ENCODE data around the gene UXT. TPM values are rescaled to one million over a fixed set of nuclear protein-coding genes. Genes with fewer than 3 reads are reported as not detected.

Gene UXT
- total and polyA plus RNA-seq, 8 donors: 2.9 to 320 (median 90.0) TPM

GRCh38 chrX:47704736-47705135 is 45.8 kb upstream of the UXT start:
- no peak for DNase-seq
- Histone ChIP-seq H3K4me1 (no peaks in the 10 kb centered on the region), H3K36me3 (no peaks in the 10 kb centered on the region), H3K27me3 (no peaks in the 10 kb centered on the region), H3K27ac (no peak overlapping the region), H3K4me3 (no peak overlapping the region), H3K9me3 (no peaks in the 10 kb centered on the region)
- TF ChIP-seq EP300 (IDR thresholded peaks at IDR 0.05): no peak
- TF ChIP-seq POLR2AphosphoS5 (IDR thresholded peaks at IDR 0.05): no peak
- TF ChIP-seq POLR2A (IDR thresholded peaks at IDR 0.05): no peak
- no peak for TF ChIP-seq CTCF (IDR thresholded peaks at IDR 0.05)
- WGBS, 5 donors: 55 to 81% (median 73%) methylated on average over 5 of the region's 5 CpGs
- intact Hi-C loops (cut with DNase I; ENCODE audit: low total_unique reads): no loop called here

- no peaks in the 10 kb centered on the region for H3K27me3 ChIP-seq
- H3K4me3 ChIP-seq: no peak overlapping the region
- no peaks in the 10 kb centered on the region for H3K4me1 ChIP-seq
- H3K27ac ChIP-seq: no peak overlapping the region
- DNase-seq: no peak
- intact Hi-C loops (cut with DNase I; ENCODE audit: low total_unique reads): no loop called here
- H3K9me3 ChIP-seq: peaks cover 0 to 7% (median 3%) of the 10 kb centered on the region in 4 donors
- 36 to 50% (median 47%) methylated on average over 1 of the region's 1 CpG for WGBS, 5 donors
- no peaks in the 10 kb centered on the region for H3K36me3 ChIP-seq
- TF ChIP-seq EP300 (IDR thresholded peaks at IDR 0.05): no peak
- TF ChIP-seq POLR2AphosphoS5 (IDR thresholded peaks at IDR 0.05): no peak
- no peak for TF ChIP-seq POLR2A (IDR thresholded peaks at IDR 0.05)
- TF ChIP-seq CTCF (IDR thresholded peaks at IDR 0.05): no peak
Measured at GRCh38 chrX:47697181-47697580, 38.2 kb upstream of the UXT start.

- no peak for DNase-seq
- H3K36me3 ChIP-seq: no peaks in the 10 kb centered on the region
- no peak overlapping the region for H3K27ac ChIP-seq
- intact Hi-C loops (cut with DNase I; ENCODE audit: low total_unique reads): no loop called here
- H3K9me3 ChIP-seq: no peaks in the 10 kb centered on the region
- H3K27me3 ChIP-seq: peaks cover 0 to 8% (median 0%) of the 10 kb centered on the region in 3 donors
- H3K4me1 ChIP-seq: no peaks in the 10 kb centered on the region
- H3K4me3 ChIP-seq: no peak overlapping the region
- 33 to 68% (median 50%) methylated on average over 2 of the region's 2 CpGs for WGBS, 5 donors
- TF ChIP-seq CTCF (IDR thresholded peaks at IDR 0.05): no peak
- TF ChIP-seq POLR2A (IDR thresholded peaks at IDR 0.05): no peak
- TF ChIP-seq EP300 (IDR thresholded peaks at IDR 0.05): no peak
- TF ChIP-seq POLR2AphosphoS5 (IDR thresholded peaks at IDR 0.05): no peak
Measured at GRCh38 chrX:47690175-47690574, 31.2 kb upstream of the UXT start.

- Histone ChIP-seq H3K9me3 (no peaks in the 10 kb centered on the region), H3K36me3 (no peaks in the 10 kb centered on the region), H3K27ac (no peak overlapping the region), H3K4me1 (no peaks in the 10 kb centered on the region), H3K27me3 (peaks cover 0 to 11% (median 0%) of the 10 kb centered on the region in 3 donors), H3K4me3 (no peak overlapping the region)
- 44 to 60% (median 53%) methylated on average over 4 to 6 of the region's 6 CpGs for WGBS, 5 donors
- no peak for TF ChIP-seq POLR2A (IDR thresholded peaks at IDR 0.05)
- TF ChIP-seq POLR2AphosphoS5 (IDR thresholded peaks at IDR 0.05): no peak
- TF ChIP-seq CTCF (IDR thresholded peaks at IDR 0.05): no peak
- no peak for TF ChIP-seq EP300 (IDR thresholded peaks at IDR 0.05)
- DNase-seq: no peak
- intact Hi-C loops (cut with DNase I; ENCODE audit: low total_unique reads): no loop called here
Measured at GRCh38 chrX:47687263-47687662, 28.3 kb upstream of the UXT start.
